GM06990 (cell line): ENCODE data around the gene ADCY5.
A peak's percentile ranks its signal among the peaks of the same experiment; 100 is the strongest.

Experiments used
- DNase-seq: peaks from one replicate; pipeline ENCODE4 v3.0.0-alpha.2; 2011; ENCODE audit not compliant: insufficient read length; ENCODE audit errors: extremely low read depth
- H3K27me3 ChIP-seq: replicated peaks from 2 replicates; pipeline ENCODE4 v1.6.0; 2011; ENCODE audit warnings: low read length; ENCODE audit not compliant: control insufficient read depth, insufficient read depth
- H3K36me3 ChIP-seq: 2 replicates; pipeline ENCODE4 v1.5.1; 2011; ENCODE audit warnings: low read length; ENCODE audit not compliant: control insufficient read depth, insufficient read depth
- H3K4me3 ChIP-seq: replicated peaks from 2 replicates; pipeline ENCODE4 v1.5.1; 2011; ENCODE audit warnings: low read depth, mild to moderate bottlenecking, control low read depth, low read length
- CTCF ChIP-seq: IDR thresholded peaks from 2 replicates; pipeline ENCODE4 v1.5.1; 2011; ENCODE audit warnings: low read length, control low read depth, mild to moderate bottlenecking, inconsistent platforms; ENCODE audit not compliant: insufficient read depth, poor library complexity, severe bottlenecking

ADCY5 gene

GRCh38 chr3:123301331-123302184, 147.3 kb downstream of the ADCY5 start:
- Histone ChIP-seq H3K36me3 (no peaks in the 10 kb centered on the region), H3K27me3 (no peaks in the 10 kb centered on the region; the same call in 1 of the 2 replicates), H3K4me3 (no peak overlapping the region)
- DNase-seq = no peak
- TF ChIP-seq CTCF = no peak

GRCh38 chr3:123300583-123300982, 148.3 kb downstream of the ADCY5 start:
- Histone ChIP-seq H3K36me3 (no peaks in the 10 kb centered on the region), H3K27me3 (no peaks in the 10 kb centered on the region; the same call in 1 of the 2 replicates), H3K4me3 (no peak overlapping the region)
- DNase-seq = no peak
- no peak for TF ChIP-seq CTCF

DNA sequence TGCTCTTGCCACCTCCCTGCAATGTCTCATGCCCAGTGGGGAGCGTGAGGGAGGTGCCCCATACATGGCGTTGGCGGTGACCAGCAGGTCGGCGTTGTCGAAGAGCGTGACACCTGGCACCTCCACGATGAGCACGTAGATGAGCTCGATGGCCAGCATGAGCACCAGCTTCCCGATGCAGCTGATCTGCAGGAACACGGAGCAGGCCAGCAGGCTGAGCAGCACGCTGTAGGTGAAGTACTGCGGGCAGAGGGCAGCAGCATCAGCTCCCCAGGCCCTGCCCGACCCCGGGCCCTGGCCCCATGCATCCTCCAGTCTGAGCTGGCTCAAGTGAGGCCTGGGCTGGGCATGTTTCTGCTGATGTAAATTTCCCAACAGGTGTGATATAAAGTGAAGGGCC, 148.8 kb downstream of the ADCY5 start:
- H3K36me3 ChIP-seq = no peaks in the 10 kb centered on the region
- H3K4me3 ChIP-seq = no peak overlapping the region
- no peak for TF ChIP-seq CTCF
- H3K27me3 ChIP-seq = no peaks in the 10 kb centered on the region; the same call in 1 of the 2 replicates
- no peak for DNase-seq

GRCh38 chr3:123299581-123299980, 149.3 kb downstream of the ADCY5 start:
- Histone ChIP-seq H3K4me3 (no peak overlapping the region), H3K36me3 (no peaks in the 10 kb centered on the region), H3K27me3 (no peaks in the 10 kb centered on the region; the same call in 1 of the 2 replicates)
- no peak for DNase-seq
- no peak for TF ChIP-seq CTCF

- peaks cover 2% of the 10 kb centered on the region for H3K27me3 ChIP-seq
- no peak for DNase-seq
- TF ChIP-seq CTCF = no peak
- H3K36me3 ChIP-seq = no peaks in the 10 kb centered on the region
- H3K4me3 ChIP-seq = no peak overlapping the region
Observed at GRCh38 chr3:123298903-123299302, 150.0 kb downstream of the ADCY5 start.

- peak; percentile 9 for TF ChIP-seq CTCF
- peaks cover 2% of the 10 kb centered on the region for H3K27me3 ChIP-seq
- no peak for DNase-seq
- no peak overlapping the region for H3K4me3 ChIP-seq
- H3K36me3 ChIP-seq = no peaks in the 10 kb centered on the region
Observed at GRCh38 chr3:123297627-123297899, 151.3 kb downstream of the ADCY5 start.
